Peyer's patch (tissue), 4 donors: ENCODE results near the gene PRELP.

Source experiments
- CTCF ChIP-seq, 6 experiments: fragments of 450-650 bp in 4 of 6; fragments of 200-600 bp in 2 of 6; sonication (generic) in 1 of 6; IDR thresholded peaks; one replicate each; pipeline ENCODE4 v1.5.1; 2017 to 2019; ENCODE audit warnings: antibody characterized with exemption in 6 of 6, mild to moderate bottlenecking in 3 of 6, moderate library complexity in 1 of 6
- POLR2A ChIP-seq, 2 donors: fragments of 450-650 bp; IDR thresholded peaks; one replicate each; pipeline ENCODE4 v1.5.1; 2017; ENCODE audit warnings: antibody characterized with exemption in 2 of 2, mild to moderate bottlenecking in 2 of 2, moderate library complexity in 2 of 2

DNA sequence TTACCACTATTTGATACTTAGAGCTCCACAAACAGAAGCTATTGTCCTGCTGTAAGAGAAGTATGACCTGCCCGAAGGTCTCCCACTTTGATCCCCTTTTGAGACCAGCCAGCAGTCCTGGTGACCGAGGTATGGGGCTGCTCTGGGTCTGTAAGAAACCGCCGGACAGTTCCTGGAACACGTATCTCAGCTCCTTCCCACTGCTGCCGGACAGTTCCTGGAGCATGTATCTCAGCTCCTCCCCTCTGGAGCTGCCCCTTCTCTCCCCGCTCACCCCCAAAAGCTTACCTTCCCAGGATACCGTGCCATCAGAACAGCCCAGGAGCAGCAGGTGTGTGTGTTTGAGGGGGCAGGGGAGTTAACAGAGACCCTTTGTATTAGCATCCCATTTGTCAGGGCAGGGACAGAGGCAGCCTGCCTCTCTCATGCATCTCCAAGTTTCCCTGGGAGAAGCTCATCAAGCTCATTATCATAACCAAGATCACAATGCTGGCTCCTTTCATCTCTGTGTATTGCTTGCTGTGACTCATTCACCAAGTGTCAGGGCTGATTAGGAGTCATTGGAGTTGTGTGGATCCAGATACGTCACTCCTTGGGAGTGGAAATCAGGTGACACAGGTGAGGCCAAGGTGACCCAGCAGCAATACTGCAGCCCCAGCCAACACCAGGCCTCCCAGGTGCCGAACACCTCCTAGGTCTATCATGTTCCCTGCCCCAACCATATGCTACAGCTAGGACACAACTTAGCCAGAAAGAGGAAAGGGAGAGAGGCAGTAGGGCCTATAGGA, 43.6 kb downstream of the PRELP start:
- TF ChIP-seq CTCF (IDR thresholded peaks at IDR 0.05) (no peak), POLR2A (IDR thresholded peaks at IDR 0.05) (peak in 1 of 2 donors; percentile 29)
